CD4-positive, alpha-beta T cell (primary cell): ENCODE results near the gene ABCC9. TPM values are rescaled to one million over a fixed set of nuclear protein-coding genes. Genes with fewer than 3 reads are reported as not detected.

Experiments used
- ATAC-seq: fragments of 200-7000 bp; cut with Tn5 transposase; one replicate; pipeline ENCODE4 v1.10.0; 2022; ENCODE audit warnings: mild to moderate bottlenecking; ENCODE audit not compliant: poor library complexity
- CTCF ChIA-PET: fragments of 350-600 bp; sonication (Branson Sonifier 250); formaldehyde crosslinking; loops from one replicate; lab custom pipeline; 2021; ENCODE audit warnings: antibody characterized with exemption, inconsistent platforms; lab: Charles Lee
- POLR2A ChIA-PET: fragments of 350-600 bp; sonication (Branson Sonifier 250); formaldehyde crosslinking; loops from one replicate; lab custom pipeline; 2021; ENCODE audit warnings: antibody characterized with exemption, inconsistent platforms; lab: Charles Lee
- DNase-seq, 14 experiments: peaks; one replicate each; pipeline ENCODE4 v3.0.0-alpha.2; 2013 to 2020; ENCODE audit warnings: mixed read lengths in 2 of 14
- H3K27ac ChIP-seq, 2 donors: one replicate each; pipeline versions ENCODE4 v1.5.1 to v1.7.0; 2013; ENCODE audit warnings: low read length in 2 of 2, low read depth in 1 of 2, mild to moderate bottlenecking in 1 of 2
- H3K27me3 ChIP-seq, 2 experiments: 1 replicate in 1 of 2; 2 replicates in 1 of 2; pipeline versions ENCODE4 v1.6.1 to v1.7.0; 2013; ENCODE audit warnings: low read length in 2 of 2, control low read depth in 1 of 2, mild to moderate bottlenecking in 1 of 2, moderate library complexity in 1 of 2; ENCODE audit not compliant: insufficient read depth in 2 of 2, control insufficient read depth in 1 of 2
- H3K36me3 ChIP-seq: one replicate; pipeline ENCODE4 v1.6.1; 2013; ENCODE audit warnings: low read length, control low read depth; ENCODE audit not compliant: insufficient read depth
- H3K4me1 ChIP-seq: one replicate; pipeline ENCODE4 v1.6.1; 2013; ENCODE audit warnings: low read length, control low read depth; ENCODE audit not compliant: insufficient read depth
- H3K4me3 ChIP-seq: one replicate; pipeline ENCODE4 v1.5.1; 2013; ENCODE audit warnings: mild to moderate bottlenecking, low read length, moderate library complexity
- H3K9me3 ChIP-seq, 2 experiments: 1 replicate in 1 of 2; 2 replicates in 1 of 2; pipeline versions ENCODE4 v1.6.1 to v1.7.0; 2013; ENCODE audit warnings: low read length in 2 of 2, mild to moderate bottlenecking in 2 of 2, control low read depth in 1 of 2, moderate library complexity in 1 of 2; ENCODE audit not compliant: control insufficient read depth in 1 of 2, insufficient read depth in 1 of 2
- H3K27ac Mint-ChIP-seq: one replicate; pipeline ENCODE4 v1.8.0; 2020; ENCODE audit warnings: mixed read lengths
- H3K27me3 Mint-ChIP-seq: one replicate; pipeline ENCODE4 v1.8.0; 2021; ENCODE audit warnings: mixed read lengths
- H3K36me3 Mint-ChIP-seq: one replicate; pipeline ENCODE4 v1.8.0; 2021; ENCODE audit warnings: low read depth, mixed read lengths
- H3K4me1 Mint-ChIP-seq: one replicate; pipeline ENCODE4 v1.8.0; 2021; ENCODE audit warnings: low read depth, mixed read lengths
- H3K4me3 Mint-ChIP-seq: one replicate; pipeline ENCODE4 v1.8.0; 2020; ENCODE audit warnings: mild to moderate bottlenecking, mixed read lengths
- H3K9me3 Mint-ChIP-seq: one replicate; pipeline ENCODE4 v1.8.0; 2020; ENCODE audit warnings: mixed read lengths
- intact Hi-C, 2 experiments: fragments of 100-400 bp; cut with DNase I in 1 of 2; cut with micrococcal nuclease in 1 of 2; formaldehyde crosslinking; loops; one replicate each; pipeline versions ENCODE4 v1.15.1 to v1.9.0; 2023 to 2025; cut with DNase I, micrococcal nuclease
- total RNA-seq, 174 experiments: library from RNA in 2 of 174; stranded (reverse) in 2 of 174; gene quantifications; one replicate each; pipeline ENCODE4 v1.2.3 and lab custom pipeline; 2021 to 2026
- TF ChIP-seq, protein P1 (sequence below): fragments of 200-600 bp; IDR thresholded peaks from one replicate; pipeline ENCODE4 v1.8.0; 2022; ENCODE audit warnings: antibody characterized with exemption, mild to moderate bottlenecking

ABCC9 gene
- total RNA-seq, 2 experiments from 2014 or later: not detected

GRCh38 chr12:21884936-21885335 is 56.3 kb downstream of the ABCC9 start:
- ChIA-PET POLR2A (no interaction called here), CTCF (no interaction called here)
- no peak for DNase-seq
- Histone ChIP-seq H3K27me3 (no peaks in the 10 kb centered on the region), H3K4me3 (no peak overlapping the region), H3K4me1 (no peaks in the 10 kb centered on the region), H3K36me3 (no peaks in the 10 kb centered on the region), H3K9me3 (no peaks in the 10 kb centered on the region), H3K27ac (no peak overlapping the region)
- no peaks in the 10 kb centered on the region for H3K36me3 Mint-ChIP-seq
- H3K9me3 Mint-ChIP-seq: no peaks in the 10 kb centered on the region
- no peaks in the 10 kb centered on the region for H3K4me1 Mint-ChIP-seq
- intact Hi-C loops: no loop called here
- no peak overlapping the region for H3K4me3 Mint-ChIP-seq
- H3K27me3 Mint-ChIP-seq: peaks cover 22% of the 10 kb centered on the region
- no peak overlapping the region for H3K27ac Mint-ChIP-seq
- no peak for ATAC-seq
- TF ChIP-seq, protein P1, sequence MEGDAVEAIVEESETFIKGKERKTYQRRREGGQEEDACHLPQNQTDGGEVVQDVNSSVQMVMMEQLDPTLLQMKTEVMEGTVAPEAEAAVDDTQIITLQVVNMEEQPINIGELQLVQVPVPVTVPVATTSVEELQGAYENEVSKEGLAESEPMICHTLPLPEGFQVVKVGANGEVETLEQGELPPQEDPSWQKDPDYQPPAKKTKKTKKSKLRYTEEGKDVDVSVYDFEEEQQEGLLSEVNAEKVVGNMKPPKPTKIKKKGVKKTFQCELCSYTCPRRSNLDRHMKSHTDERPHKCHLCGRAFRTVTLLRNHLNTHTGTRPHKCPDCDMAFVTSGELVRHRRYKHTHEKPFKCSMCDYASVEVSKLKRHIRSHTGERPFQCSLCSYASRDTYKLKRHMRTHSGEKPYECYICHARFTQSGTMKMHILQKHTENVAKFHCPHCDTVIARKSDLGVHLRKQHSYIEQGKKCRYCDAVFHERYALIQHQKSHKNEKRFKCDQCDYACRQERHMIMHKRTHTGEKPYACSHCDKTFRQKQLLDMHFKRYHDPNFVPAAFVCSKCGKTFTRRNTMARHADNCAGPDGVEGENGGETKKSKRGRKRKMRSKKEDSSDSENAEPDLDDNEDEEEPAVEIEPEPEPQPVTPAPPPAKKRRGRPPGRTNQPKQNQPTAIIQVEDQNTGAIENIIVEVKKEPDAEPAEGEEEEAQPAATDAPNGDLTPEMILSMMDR: no peak

DNA sequence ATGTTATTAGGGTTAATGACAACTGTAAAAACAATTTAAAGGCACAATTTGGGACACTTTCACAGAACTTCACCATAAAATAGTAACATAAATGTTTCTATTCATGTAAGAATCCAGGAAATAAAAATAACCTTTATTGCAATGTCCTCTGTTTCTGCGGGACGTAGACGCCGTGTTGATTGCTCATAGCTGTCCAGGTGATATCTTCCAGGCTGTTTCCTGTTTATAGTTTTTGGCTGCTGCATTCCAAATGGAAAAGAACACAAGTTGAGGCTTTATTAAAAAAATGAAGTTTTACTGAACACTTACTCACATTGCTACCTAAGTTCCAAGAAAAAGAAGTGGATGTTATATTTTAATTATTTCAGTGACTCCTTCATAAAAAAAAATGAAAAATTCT is 58.6 kb downstream of the ABCC9 start:
- ATAC-seq (no peak), DNase-seq (no peak)
- Histone ChIP-seq H3K27ac (no peak overlapping the region), H3K4me3 (no peak overlapping the region), H3K9me3 (no peaks in the 10 kb centered on the region), H3K36me3 (no peaks in the 10 kb centered on the region), H3K4me1 (no peaks in the 10 kb centered on the region), H3K27me3 (peaks cover 2 to 3% of the 10 kb centered on the region in 2 experiments)
- ChIA-PET CTCF (no interaction called here), POLR2A (no interaction called here)
- H3K9me3 Mint-ChIP-seq: no peaks in the 10 kb centered on the region
- intact Hi-C loops: no loop called here
- H3K4me1 Mint-ChIP-seq: no peaks in the 10 kb centered on the region
- H3K36me3 Mint-ChIP-seq: no peaks in the 10 kb centered on the region
- H3K27ac Mint-ChIP-seq: no peak overlapping the region
- H3K4me3 Mint-ChIP-seq: no peak overlapping the region
- H3K27me3 Mint-ChIP-seq: peaks cover 20% of the 10 kb centered on the region
- TF ChIP-seq, protein P1: no peak

DNA sequence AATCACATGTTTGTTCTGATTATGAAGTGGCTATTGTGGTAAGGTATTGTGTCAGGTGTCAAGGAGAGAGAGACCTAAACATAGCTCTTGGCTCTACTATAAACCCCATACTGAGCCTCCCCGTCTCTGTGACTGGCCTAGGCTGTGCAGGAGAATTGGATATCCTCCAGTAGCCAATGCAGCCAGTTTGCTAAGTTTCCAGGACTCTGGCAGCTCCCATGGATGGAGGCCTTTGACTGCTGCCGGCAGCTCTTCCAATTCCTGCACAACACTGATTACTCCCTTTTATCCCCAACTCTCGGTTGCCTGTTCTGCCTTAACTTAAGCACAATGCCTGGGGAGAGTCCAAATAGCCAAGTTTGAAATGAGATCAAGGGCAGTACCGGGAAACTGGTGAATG is 59.3 kb downstream of the ABCC9 start:
- Mint-ChIP-seq H3K27me3 (peaks cover 26% of the 10 kb centered on the region), H3K36me3 (no peaks in the 10 kb centered on the region), H3K9me3 (no peaks in the 10 kb centered on the region), H3K4me1 (no peaks in the 10 kb centered on the region), H3K4me3 (no peak overlapping the region), H3K27ac (no peak overlapping the region)
- intact Hi-C loops: no loop called here
- Histone ChIP-seq H3K27ac (no peak overlapping the region), H3K4me1 (no peaks in the 10 kb centered on the region), H3K36me3 (no peaks in the 10 kb centered on the region), H3K27me3 (peaks cover 3 to 4% of the 10 kb centered on the region in 2 experiments), H3K9me3 (no peaks in the 10 kb centered on the region), H3K4me3 (no peak overlapping the region)
- ChIA-PET POLR2A (no interaction called here), CTCF (no interaction called here)
- DNase-seq (no peak), ATAC-seq (no peak)
- TF ChIP-seq, protein P1: no peak
